Choroid plexus epithelial cell (primary cell): ENCODE results near the gene CAPRIN1.
"Not testable (repeated sequence)": the region's sequence is repeated elsewhere in the genome, so short reads cannot be mapped to it uniquely, and the experiment has no call there.

Source experiments
- DNase-seq: peaks from one replicate; pipeline ENCODE4 v3.0.0-alpha.2; 2010; ENCODE audit warnings: low read depth
- H3K4me3 ChIP-seq: 2 replicates; pipeline ENCODE4 v1.5.1; 2011; ENCODE audit warnings: low read depth, mild to moderate bottlenecking, control low read depth, low read length, moderate library complexity
- CTCF ChIP-seq: conservative IDR thresholded peaks from 2 replicates; pipeline ENCODE4 v1.5.1; 2011; ENCODE audit warnings: low read depth, mild to moderate bottlenecking, control low read depth, inconsistent platforms, low read length, moderate library complexity

Gene CAPRIN1

GRCh38 chr11:34050581-34051348, 766 bp upstream of the CAPRIN1 start:
- peak; percentile 55 for DNase-seq
- peak overlapping the region; percentile 97 for H3K4me3 ChIP-seq
- TF ChIP-seq CTCF, result no peak

- TF ChIP-seq CTCF, result no peak
- peak; percentile 90 for DNase-seq
- peak overlapping the region; percentile 97 for H3K4me3 ChIP-seq
These were observed 591 bp downstream of the CAPRIN1 start for GRCh38 chr11:34052036-34052607.

- no peak for DNase-seq
- peak overlapping the region; percentile 97 for H3K4me3 ChIP-seq
- no peak for TF ChIP-seq CTCF
These were observed 1.2 kb downstream of the CAPRIN1 start for GRCh38 chr11:34052608-34053160.

- DNase-seq, result peak; percentile 77
- TF ChIP-seq CTCF, result no peak
- peak overlapping the region; percentile 97 for H3K4me3 ChIP-seq
These were observed 1.7 kb downstream of the CAPRIN1 start for GRCh38 chr11:34053161-34053686.

- DNase-seq, result not testable (repeated sequence)
- peak overlapping the region; percentile 97 for H3K4me3 ChIP-seq
These were observed 2.8 kb downstream of the CAPRIN1 start for GRCh38 chr11:34054351-34054750.

GRCh38 chr11:34055218-34056000, 3.9 kb downstream of the CAPRIN1 start:
- DNase-seq, result no peak
- H3K4me3 ChIP-seq, result no peak overlapping the region
- TF ChIP-seq CTCF, result no peak

GRCh38 chr11:34056672-34057071, 5.1 kb downstream of the CAPRIN1 start:
- TF ChIP-seq CTCF, result no peak
- no peak for DNase-seq
- no peak overlapping the region for H3K4me3 ChIP-seq
